Measurements from ENCODE around the gene KDF1.

- TF ChIP-seq CTCF (IDR thresholded peaks at IDR 0.05; ENCODE audit: low read depth, low read length, missing input control) (no peak), YY1 (IDR thresholded peaks at IDR 0.05) (no peak), JUND (IDR thresholded peaks at IDR 0.05) (no peak), TAF1 (conservative IDR thresholded peaks at IDR 0.05) (no peak)
These were observed 36.6 kb downstream of the KDF1 start for GRCh38 chr1:26923711-26924110.
